Skin epidermis (tissue), 12 donors: Measurements from ENCODE around the gene NCLN.

ENCODE experiments used
- H3K27ac ChIP-seq, 21 experiments: fragments of 200-600 bp; sonication (generic) in 11 of 21; one replicate each; pipeline ENCODE4 v1.5.0; 2020; ENCODE audit warnings: mild to moderate bottlenecking in 3 of 21, inconsistent platforms in 2 of 21, moderate library complexity in 2 of 21
- H3K4me3 ChIP-seq, 7 experiments: fragments of 200-600 bp; sonication (generic) in 2 of 7; one replicate each; pipeline ENCODE4 v1.5.0; 2020; ENCODE audit warnings: inconsistent platforms in 2 of 7, mild to moderate bottlenecking in 2 of 7, moderate library complexity in 1 of 7

Gene NCLN, protein sequence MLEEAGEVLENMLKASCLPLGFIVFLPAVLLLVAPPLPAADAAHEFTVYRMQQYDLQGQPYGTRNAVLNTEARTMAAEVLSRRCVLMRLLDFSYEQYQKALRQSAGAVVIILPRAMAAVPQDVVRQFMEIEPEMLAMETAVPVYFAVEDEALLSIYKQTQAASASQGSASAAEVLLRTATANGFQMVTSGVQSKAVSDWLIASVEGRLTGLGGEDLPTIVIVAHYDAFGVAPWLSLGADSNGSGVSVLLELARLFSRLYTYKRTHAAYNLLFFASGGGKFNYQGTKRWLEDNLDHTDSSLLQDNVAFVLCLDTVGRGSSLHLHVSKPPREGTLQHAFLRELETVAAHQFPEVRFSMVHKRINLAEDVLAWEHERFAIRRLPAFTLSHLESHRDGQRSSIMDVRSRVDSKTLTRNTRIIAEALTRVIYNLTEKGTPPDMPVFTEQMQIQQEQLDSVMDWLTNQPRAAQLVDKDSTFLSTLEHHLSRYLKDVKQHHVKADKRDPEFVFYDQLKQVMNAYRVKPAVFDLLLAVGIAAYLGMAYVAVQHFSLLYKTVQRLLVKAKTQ

GRCh38 chr19:3185461-3186159 is at the start of gene NCLN:
TSS of gene NCLN (plus strand) at chr19:3185930. CDS start at chr19:3186031, 101 bp downstream.
- peak within 1 kb of the TSS; percentile 8 to 93 (median 85) for H3K27ac ChIP-seq

DNA sequence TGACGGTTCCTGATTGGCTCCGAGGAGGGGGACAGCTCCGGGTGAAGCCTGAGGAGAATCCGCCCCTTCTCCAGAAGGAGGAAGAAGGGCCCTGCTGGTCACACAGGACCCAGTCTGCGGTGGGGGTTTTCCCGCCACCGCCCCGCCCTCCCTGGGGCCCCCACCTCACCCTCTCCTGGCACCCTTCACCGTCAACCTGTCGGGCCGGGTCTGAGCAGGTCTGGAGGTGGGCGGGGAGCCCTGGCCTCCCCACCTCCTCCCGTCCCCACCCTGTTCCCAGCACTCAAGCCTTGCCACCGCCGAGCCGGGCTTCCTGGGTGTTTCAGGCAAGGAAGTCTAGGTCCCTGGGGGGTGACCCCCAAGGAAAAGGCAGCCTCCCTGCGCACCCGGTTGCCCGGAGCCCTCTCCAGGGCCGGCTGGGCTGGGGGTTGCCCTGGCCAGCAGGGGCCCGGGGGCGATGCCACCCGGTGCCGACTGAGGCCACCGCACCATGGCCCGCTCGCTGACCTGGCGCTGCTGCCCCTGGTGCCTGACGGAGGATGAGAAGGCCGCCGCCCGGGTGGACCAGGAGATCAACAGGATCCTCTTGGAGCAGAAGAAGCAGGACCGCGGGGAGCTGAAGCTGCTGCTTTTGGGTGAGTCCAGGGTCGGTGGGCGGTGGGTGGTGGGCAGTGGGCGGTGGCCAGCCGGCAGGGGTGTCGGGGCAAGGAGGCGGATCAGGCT is 49.6 kb upstream of the NCLN start, which contains the start of gene GNA15:
GNA15 (plus strand) TSS at position 73 of the 723 bp plus-strand sequence; CDS start at position 491, 418 bp downstream.
- Histone ChIP-seq H3K4me3 (peak within 1 kb of the TSS; percentile 44 to 69 (median 54)), H3K27ac (peak within 1 kb of the TSS; percentile 87 to 99 (median 96))

More at GRCh38 chr19:3185461-3186159, at the start of gene NCLN:
- peak within 1 kb of the TSS; percentile 73 to 99 (median 95) for H3K4me3 ChIP-seq

DNA sequence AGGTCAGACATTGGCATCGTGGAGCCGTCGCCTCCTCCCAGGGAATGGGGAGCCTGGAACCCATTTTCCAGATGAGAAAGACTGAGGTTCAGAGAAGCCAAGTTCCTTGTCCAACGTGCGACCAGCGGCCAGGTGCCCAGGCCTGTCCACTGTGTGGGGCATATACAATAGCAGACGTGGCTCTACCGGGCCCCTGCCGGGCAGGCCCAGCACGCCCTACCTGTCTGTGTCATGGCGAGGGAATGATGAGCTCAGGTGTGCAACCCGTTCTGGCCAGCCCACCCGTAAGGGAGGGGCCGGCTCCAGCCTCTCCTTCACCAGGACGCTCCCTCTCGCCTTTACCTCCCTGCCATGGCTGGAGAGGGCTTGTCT is 49.1 kb upstream of the NCLN start:
- peak overlapping the region; percentile 44 to 69 (median 54) for H3K4me3 ChIP-seq
- peak overlapping the region; percentile 87 to 99 (median 96) for H3K27ac ChIP-seq

- Histone ChIP-seq H3K27ac (peak overlapping the region in 20 of 21 experiments; percentile 87 to 99 (median 96)), H3K4me3 (peak overlapping the region; percentile 44 to 69 (median 54))
Observed at GRCh38 chr19:3137119-3137518, 48.6 kb upstream of the NCLN start.

DNA sequence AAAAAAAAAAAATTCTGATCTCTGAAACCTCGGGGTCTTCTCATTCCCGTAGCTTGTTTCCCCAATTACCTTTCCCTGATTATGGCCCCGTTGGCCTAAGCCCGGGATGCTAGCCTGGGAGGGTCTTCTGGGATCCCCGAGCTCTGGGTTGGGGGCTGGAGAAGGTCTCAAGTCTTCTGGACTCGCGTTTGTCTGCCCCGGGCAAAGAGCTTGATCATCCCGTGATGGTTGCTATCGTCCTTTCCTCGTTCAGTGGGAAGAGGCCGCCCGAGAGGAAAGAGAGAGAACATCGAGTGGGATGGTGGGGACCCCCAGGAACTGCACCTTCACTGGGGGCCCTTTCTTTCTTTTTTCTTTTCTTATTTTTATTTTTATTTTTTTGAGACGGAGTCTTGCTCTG is 47.5 kb upstream of the NCLN start:
- H3K27ac ChIP-seq = peak overlapping the region in 1 of 21 experiments; percentile 95
- H3K4me3 ChIP-seq = peak overlapping the region in 1 of 7 experiments; percentile 64

GRCh38 chr19:3140667-3141038 is 45.1 kb upstream of the NCLN start:
- peak overlapping the region in 18 of 21 experiments; percentile 53 to 91 (median 84) for H3K27ac ChIP-seq
- H3K4me3 ChIP-seq = no peak overlapping the region

- peak overlapping the region in 1 of 7 experiments; percentile 2 for H3K4me3 ChIP-seq
- peak overlapping the region in 20 of 21 experiments; percentile 71 to 91 (median 83) for H3K27ac ChIP-seq
Observed at GRCh38 chr19:3142292-3142670, 43.4 kb upstream of the NCLN start.

DNA sequence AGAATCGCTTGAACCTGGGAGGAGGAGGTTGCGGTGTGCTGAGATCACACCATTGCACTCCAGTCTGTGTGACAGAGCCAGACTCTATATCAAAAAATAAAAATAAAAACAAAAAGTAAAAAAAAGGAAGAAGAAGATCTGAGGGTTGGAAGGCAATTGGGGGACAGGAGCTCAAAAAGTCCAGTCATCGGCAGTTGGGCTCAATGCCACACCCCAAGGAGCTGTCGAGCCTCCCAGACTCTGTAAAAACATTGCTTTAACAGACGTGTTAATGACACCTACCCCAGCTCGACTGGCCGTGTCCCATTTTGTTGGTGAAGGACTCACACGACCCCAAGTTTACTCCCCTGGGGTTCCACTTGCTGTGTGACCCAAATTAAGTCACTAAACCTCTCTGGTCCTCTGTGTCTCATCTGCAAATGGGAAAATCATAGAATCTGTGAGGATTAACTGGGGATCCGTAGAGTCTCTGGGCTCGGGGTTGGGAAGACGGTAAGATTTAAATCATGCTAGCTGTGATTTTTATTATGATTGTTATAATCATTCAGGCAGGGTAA is 42.9 kb upstream of the NCLN start:
- no peak overlapping the region for H3K4me3 ChIP-seq
- H3K27ac ChIP-seq = peak overlapping the region in 20 of 21 experiments; percentile 71 to 91 (median 83)

GRCh38 chr19:3145909-3146676 is 39.6 kb upstream of the NCLN start:
- Histone ChIP-seq H3K27ac (peak overlapping the region in 7 of 21 experiments; percentile 6 to 59 (median 18)), H3K4me3 (no peak overlapping the region)

- Histone ChIP-seq H3K27ac (peak overlapping the region in 3 of 21 experiments; percentile 6 to 59 (median 29)), H3K4me3 (no peak overlapping the region)
Observed at GRCh38 chr19:3146677-3147100, 39.0 kb upstream of the NCLN start.

DNA sequence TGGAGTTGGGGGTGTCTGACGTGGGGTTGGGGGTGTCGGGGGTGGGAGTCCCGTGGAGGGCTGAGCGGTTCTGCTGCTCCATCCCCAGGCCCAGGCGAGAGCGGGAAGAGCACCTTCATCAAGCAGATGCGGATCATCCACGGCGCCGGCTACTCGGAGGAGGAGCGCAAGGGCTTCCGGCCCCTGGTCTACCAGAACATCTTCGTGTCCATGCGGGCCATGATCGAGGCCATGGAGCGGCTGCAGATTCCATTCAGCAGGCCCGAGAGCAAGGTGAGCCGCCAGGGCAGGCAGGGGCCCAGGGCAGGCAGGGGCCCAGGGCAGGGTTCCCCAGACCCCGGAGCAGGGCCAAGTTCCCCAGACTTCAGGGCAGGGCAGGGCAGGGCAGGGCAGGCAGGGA is 37.2 kb upstream of the NCLN start:
- Histone ChIP-seq H3K4me3 (no peak overlapping the region), H3K27ac (no peak overlapping the region)

GRCh38 chr19:3149089-3149488 is 36.6 kb upstream of the NCLN start:
- Histone ChIP-seq H3K27ac (no peak overlapping the region), H3K4me3 (no peak overlapping the region)

- no peak overlapping the region for H3K27ac ChIP-seq
- no peak overlapping the region for H3K4me3 ChIP-seq
Observed at GRCh38 chr19:3149526-3150505, 35.9 kb upstream of the NCLN start.

DNA sequence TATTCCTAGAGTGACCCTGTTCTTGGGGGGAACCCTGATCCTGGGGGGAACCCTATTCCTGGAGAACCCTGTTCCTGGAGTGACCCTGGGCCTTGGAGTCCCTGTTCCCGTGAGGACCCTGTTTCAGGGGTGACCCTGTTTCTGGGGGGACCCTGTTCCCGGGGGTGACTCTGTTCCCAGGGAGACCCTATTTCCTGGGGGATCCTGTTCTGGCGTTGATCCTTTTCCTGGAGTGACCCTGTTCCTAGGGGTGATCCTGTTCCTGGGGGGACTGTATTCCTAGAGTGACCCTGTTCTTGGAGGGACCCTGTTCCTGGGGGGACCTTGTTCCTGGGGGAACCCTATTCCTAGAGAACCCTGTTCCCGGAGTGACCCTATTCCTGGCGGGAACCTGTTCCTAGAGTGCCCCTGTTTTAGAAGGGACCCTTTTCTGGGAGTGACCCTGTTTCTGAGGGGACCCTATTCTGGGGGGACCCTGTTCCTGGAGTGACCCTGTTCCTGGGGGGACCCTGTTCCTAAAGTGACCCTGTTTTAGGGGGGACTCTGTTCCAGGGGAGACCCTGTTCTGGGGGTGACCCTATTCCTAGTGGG is 34.9 kb upstream of the NCLN start:
- Histone ChIP-seq H3K27ac (peak overlapping the region in 1 of 21 experiments; percentile 26), H3K4me3 (no peak overlapping the region)

DNA sequence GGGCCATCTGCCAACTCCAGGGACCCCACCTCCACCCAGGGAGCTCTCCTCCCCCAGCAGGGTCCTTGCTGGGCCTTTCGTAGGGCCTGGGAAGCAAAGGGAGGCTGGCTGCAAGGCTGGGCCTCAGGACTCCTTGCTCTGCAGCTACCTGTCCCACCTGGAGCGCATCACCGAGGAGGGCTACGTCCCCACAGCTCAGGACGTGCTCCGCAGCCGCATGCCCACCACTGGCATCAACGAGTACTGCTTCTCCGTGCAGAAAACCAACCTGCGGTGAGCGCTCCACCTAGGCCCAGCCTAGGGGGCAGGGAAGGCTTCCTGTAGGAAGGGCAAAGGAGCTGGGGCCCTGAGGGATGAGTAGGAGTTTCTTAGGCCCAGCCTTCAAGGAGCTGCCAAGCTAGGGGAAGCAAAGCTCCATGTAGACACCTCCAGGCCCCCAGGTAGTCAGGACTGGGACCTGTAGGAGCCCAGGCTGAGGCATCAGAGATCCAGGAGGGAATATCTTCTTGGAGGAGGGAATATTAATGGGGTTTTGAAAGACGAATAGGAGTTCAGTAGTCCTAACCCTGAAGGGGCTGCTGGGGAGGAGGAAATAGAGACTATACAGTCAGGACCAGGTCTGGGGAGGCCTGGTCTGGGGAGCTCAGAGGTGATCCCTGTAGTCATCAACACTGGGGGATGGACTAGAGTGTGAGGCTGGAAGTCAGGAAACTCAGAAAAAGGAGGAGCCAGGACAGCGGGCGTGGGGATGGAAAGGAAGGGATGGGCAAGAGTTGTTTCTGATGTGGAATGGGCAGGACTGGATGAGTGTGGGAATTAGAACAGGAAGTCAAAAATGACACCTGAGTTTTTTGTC is 33.9 kb upstream of the NCLN start:
- Histone ChIP-seq H3K4me3 (no peak overlapping the region), H3K27ac (peak overlapping the region in 1 of 21 experiments; percentile 0)

DNA sequence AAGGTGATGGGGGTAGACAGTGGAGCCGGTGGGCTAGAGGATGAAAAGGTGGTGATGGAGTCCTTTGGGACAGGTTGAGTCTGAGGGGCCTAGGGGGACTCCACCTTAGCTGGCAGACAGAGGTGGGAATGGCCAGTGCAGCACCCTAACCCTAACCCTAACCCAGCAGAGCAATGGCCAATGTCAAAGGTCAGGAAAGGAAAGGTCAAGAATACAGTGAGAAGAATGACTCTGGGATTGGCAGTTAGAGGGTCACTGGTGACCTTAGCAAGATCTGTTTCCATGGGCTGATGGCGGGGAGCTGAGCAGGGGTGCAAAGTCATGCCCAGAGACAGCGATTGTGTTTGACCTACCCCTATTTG is 33.3 kb upstream of the NCLN start:
- peak overlapping the region in 1 of 21 experiments; percentile 0 for H3K27ac ChIP-seq

More for the DNA sequence above, 33.3 kb upstream of the NCLN start:
- no peak overlapping the region for H3K4me3 ChIP-seq
